ENCODE measurements around the gene TGFBRAP1.
"Not testable (repeated sequence)": the region's sequence is repeated elsewhere in the genome, so short reads cannot be mapped to it uniquely, and the experiment has no call there.

The TGFBRAP1 gene

GRCh38 chr2:105274046-105274445 lies 55.5 kb downstream of the TGFBRAP1 start:
- no peak for DNase-seq (ENCODE audit: low read depth in 2 of 2)

- no peak for DNase-seq (ENCODE audit: low read depth in 2 of 2)
Observed at GRCh38 chr2:105272176-105272575, 57.4 kb downstream of the TGFBRAP1 start.

DNA sequence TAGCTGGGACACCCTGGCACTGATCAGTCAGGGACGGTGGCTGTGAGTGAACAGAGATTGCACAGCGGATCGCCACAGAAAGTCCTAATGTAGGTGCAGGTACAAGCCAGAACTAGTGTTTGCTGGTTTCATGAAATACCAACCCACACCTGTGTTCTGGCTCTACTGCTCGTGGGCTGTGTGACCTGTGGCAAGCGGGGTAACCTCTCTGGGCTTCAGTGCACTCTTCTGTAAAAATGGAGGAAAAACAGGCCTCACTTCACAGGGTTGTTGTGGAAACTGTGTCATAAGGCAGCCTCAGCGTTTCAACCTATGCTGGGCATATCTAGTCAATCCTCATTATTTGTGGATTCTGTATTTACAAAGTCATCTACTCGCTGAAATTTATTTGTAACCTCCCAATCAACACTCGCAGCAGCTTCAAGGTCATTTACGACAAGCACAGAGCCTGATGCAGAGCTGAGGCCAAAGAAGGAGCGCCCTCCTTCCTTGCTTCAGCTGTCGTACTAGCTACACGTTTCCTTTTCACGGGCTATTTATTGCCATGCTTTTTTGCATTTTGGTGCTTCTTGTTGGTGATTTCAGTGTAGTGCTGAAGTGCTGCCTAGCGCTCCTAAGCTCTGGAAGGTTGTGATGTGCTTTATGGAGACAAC lies 58.0 kb downstream of the TGFBRAP1 start:
- DNase-seq (ENCODE audit: low read depth in 2 of 2): no peak

DNA sequence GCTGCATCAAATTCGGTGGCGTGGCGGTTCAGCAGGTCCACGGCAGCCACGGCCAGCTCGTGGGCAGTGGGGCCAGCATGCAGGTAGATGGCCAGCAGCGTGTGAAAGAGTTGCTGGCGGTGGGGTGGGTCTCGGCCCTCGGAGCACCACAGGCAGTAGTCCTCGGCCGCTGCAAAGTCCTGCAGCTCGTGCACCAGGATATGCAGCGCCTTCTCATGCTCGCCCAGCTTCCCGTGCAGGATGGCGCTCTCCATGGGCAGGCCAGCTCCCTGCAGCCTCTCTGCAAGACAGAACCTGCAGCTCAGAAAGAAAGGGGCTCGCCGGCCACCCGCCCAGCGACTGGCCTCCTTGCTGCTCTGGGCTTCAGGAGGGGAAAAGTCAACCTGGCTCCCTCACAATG lies 60.1 kb downstream of the TGFBRAP1 start:
- no peak for DNase-seq (ENCODE audit: low read depth in 2 of 2)

DNA sequence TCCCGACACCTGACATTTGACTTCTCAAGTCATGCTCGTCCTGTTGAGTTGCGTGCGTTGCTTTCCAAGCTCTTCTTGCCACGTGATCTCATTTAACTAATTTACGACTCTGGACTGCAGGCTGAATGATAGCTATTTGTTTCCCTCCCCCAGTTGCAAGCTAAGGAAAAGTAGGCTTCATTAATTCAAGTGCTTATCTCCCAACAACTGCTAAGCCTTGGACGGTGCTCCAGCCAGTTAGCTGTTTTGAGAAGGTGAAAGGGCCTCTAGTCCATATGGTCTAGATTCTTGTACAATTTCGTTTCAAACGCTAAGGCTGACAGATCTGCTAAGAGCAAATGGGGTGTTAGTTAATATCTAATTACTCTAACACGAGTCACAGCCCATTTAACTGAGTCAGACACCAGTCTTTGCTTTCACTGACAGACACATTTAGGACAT lies 66.9 kb downstream of the TGFBRAP1 start:
- no peak for DNase-seq (ENCODE audit: low read depth in 2 of 2)

- DNase-seq (ENCODE audit: low read depth in 2 of 2): no peak
Observed at GRCh38 chr2:105261061-105261460, 68.5 kb downstream of the TGFBRAP1 start.

DNA sequence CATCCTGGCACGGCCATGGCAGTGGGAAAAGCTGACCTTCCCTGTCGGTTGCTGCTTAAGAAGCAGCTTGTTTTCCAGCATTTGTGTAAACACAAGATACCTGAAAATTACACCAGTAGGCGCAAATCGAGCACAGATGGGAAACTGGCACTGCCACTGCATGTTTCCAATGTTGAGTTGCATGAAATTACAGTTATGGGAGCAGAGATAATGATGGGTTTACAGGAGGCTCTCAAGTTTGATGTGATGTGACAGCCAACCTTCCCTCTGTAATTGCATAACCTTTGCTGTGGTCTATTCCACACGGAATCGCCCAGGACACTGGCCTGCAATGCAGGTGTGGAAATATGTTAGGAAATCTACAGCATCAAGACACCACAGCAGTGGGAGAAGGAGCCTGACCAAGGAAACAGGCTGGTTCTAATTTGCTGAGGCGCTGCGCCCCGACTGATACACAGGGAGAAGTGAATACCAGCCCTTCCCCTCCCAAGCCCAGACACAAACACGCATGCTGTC lies 70.6 kb downstream of the TGFBRAP1 start:
- no peak for DNase-seq (ENCODE audit: low read depth in 2 of 2)

GRCh38 chr2:105257981-105258380 lies 71.6 kb downstream of the TGFBRAP1 start:
- DNase-seq (ENCODE audit: low read depth in 2 of 2): no peak

DNA sequence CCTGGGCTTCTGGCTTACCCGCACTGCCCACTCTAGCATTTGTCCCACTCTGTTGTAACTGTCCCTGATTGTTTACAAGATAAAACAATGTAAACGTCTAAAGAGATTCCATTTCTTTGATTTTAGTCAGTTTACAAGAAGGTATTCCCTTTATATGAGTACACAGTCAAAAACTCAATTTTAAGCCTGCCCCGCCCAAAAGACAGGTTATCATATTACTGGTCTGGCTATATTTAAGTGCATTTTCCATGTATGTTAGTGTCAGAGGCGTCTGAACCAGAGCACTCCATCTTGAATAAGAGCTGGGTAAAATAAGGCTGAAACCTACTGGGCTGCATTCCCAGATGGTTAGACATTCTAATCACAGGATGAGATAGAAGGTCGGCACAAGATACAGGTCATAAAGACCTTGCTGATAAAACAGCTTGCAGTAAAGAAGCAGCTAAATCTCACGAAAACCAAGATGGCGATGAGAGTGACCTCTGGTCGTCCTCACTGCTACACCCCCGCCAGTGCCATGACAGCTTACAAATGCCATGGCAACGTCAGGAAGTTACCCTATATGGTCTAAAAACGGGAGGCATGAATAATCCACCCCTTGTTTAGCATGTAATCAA lies 73.0 kb downstream of the TGFBRAP1 start:
- DNase-seq (ENCODE audit: low read depth in 2 of 2): no peak

DNA sequence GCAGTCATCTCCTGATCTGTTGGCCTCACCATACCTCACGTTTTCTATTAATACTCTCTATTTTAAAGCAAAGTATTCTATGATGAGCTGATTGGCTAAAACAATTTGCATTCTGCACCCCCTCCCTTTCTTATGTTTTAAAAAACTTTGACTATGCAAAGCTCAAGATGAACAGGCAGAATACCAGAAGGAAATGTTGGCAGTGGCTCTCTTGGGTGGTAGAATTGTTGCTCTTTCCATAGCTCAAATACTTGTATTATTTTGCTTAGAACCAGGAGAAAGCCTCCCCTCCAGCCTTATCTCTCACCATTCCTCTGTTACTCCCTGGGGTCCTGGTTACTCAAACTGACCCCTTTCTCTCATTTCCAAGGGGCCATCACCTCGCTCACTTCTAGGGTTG lies 73.6 kb downstream of the TGFBRAP1 start:
- no peak for DNase-seq (ENCODE audit: low read depth in 2 of 2)

GRCh38 chr2:105254531-105255210 lies 74.9 kb downstream of the TGFBRAP1 start:
- DNase-seq (ENCODE audit: low read depth in 2 of 2): no peak

DNA sequence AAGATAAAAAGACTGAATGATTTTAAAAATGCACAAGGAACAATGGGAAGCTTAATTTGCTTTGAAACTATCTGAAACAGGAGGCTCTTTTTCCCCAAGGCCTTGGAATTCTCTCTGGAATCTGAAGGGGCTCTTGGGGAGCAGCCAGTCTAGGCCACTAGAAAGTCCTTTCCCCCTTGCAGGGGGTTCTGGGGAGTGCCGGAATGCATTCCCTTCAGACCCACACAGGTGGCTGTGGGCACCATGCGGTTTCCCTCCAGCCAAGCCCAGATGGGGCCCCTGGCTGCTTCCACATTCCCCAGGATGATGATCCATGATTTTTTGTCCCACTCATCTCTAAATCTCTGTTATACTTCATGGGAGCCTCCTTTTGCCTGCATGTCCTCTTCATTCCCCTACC lies 77.3 kb downstream of the TGFBRAP1 start:
- DNase-seq (ENCODE audit: low read depth in 2 of 2): no peak

DNA sequence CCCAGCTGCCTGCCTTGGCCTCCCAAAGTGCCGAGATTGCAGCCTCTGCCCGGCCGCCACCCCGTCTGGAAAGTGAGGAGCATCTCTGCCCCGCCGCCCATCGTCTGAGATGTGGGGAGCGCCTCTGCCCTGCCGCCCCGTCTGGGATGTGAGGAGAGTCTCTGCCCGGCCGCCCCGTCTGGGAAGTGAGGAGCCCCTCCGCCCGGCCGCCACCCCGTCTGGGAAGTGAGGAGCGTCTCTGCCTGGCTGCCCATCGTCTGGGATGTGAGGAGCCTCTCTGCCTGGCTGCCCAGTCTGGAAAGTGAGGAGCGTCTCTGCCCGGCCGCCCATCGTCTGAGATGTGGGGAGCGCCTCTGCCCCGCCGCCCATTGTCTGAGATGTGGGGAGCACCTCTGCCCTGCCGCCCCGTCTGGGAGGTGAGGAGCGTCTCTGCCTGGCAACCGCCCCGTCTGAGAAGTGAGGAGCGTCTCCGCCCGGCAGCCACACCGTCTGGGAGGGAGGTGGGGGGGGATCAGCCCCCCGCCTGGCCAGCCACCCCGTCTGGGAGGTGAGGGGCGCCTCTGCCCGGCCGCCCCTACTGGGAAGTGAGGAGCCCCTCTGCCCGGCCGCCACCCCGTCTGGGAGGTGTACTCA lies 78.4 kb downstream of the TGFBRAP1 start:
- DNase-seq (ENCODE audit: low read depth in 2 of 2): not testable (repeated sequence)

DNA sequence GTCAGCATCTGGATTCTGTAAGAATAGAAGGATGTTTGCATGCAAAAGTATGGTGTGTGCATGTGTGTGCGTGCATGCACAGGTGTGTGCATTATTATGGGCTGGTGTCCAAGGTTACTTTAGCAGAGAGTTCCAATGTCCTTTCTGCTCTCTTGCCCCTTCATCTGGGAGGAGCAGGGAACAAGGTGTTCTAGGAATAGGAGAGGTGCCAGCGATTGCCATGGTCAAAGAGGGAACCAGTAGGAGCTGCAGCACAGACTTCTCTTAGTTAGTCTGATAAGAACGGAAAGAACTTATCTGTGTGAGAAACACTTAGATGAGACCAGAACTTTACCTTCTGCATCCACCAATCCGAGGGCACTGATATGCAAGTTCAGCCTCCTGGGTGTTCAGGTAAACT lies 79.6 kb downstream of the TGFBRAP1 start:
- no peak for DNase-seq (ENCODE audit: low read depth in 2 of 2)

DNA sequence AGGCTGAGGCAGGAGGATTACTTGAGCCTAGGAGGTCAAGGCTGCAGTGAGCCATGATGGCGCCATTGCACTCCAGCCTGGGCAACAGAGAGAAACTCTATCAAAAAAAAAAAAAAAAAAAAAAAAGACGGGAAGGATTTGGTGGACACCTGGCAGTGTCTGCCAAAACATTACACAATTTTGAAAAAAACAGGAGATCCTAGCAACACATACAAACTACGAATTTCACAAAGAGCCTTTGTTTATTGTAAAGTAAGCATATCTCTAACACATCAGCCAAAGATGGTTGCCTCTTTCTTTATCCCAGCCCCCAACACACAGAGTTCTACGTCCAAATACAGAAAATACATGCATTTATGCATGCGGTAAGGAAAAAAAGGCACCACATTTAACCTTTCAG lies 80.4 kb downstream of the TGFBRAP1 start:
- no peak for DNase-seq (ENCODE audit: low read depth in 2 of 2)

- no peak for DNase-seq (ENCODE audit: low read depth in 2 of 2)
Observed at GRCh38 chr2:105248316-105249070, 81.0 kb downstream of the TGFBRAP1 start.

GRCh38 chr2:105244451-105244850 lies 85.1 kb downstream of the TGFBRAP1 start:
- DNase-seq (ENCODE audit: low read depth in 2 of 2): no peak

DNA sequence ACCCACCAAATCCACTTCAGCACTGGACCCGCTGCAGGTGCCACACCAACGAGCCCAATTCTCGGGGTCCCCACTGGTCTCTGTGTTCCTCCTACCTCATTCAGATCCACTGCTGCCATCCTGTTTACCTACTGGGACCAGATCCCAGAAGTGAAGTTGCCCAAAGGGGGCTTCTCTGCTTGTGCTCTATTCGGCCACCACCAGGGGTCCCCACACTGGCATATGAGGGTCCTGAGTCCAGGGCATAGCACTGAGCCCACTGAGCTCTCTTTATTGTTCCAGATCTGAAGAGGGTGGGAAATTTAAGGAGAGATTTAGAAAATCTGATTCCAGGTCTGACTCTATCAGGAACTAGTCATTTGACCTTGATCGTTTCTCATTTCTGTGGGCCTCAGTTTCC lies 85.6 kb downstream of the TGFBRAP1 start:
- DNase-seq (ENCODE audit: low read depth in 2 of 2): no peak

GRCh38 chr2:105242286-105242993 lies 87.1 kb downstream of the TGFBRAP1 start:
- DNase-seq (ENCODE audit: low read depth in 2 of 2): no peak

DNA sequence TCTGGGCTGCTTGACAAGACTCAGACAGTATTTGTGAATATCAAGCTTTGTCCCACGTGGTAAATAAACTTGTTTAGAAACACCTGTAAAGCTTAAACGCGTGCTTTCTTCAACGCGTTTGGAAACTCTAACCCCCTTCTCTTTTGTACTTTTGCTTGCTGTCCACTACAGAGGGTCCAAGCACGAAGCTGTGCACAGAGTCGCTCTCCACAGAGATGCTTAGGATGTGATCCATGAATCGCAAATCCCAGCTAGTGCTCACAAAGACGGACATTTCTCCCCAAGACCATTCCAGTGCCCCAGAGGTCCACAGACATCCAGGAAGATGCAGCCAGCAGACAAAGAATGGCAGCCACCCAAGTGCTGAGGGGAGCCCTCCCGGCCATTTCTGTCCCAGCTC lies 88.1 kb downstream of the TGFBRAP1 start, which contains the start of gene GPR45:
Gene GPR45, plus strand, starts transcription at position 301 of the 400 bp plus-strand sequence. CDS start 116 bp downstream, outside the sequence.
- no peak for DNase-seq (ENCODE audit: low read depth in 2 of 2)

GRCh38 chr2:105239924-105240323 lies 89.6 kb downstream of the TGFBRAP1 start:
- DNase-seq (ENCODE audit: low read depth in 2 of 2): no peak

All from stimulated activated CD8-positive, alpha-beta memory T cell treated with anti-CD3 and anti-CD28 coated beads, Interleukin-2, amount 100 ng/mL, for 48 hours (primary cell).